ENCODE measurements around the gene SHCBP1.

- no peak for TF ChIP-seq HNRNPK (IDR thresholded peaks at IDR 0.05; ENCODE audit: low read depth, low read length, poor library complexity, severe bottlenecking)
- no peak for TF ChIP-seq ZFP36 (IDR thresholded peaks at IDR 0.05; ENCODE audit: low read depth, low read length, partially characterized antibody)
- TF ChIP-seq SMARCA4 (IDR thresholded peaks at IDR 0.05), result no peak
- TF ChIP-seq ELK1 (CRISPR knock-in tag; IDR thresholded peaks at IDR 0.05), result no peak
Measured at GRCh38 chr16:46582313-46582712, 38.9 kb downstream of the SHCBP1 start.

All from K562 (cell line).